Measurements from ENCODE around the gene NSMF. TPM values are rescaled to one million over a fixed set of nuclear protein-coding genes. Genes with fewer than 3 reads are reported as not detected.

The NSMF gene
- total RNA-seq, 2 experiments from 2014 or later = 62.9 to 63.3 TPM

DNA sequence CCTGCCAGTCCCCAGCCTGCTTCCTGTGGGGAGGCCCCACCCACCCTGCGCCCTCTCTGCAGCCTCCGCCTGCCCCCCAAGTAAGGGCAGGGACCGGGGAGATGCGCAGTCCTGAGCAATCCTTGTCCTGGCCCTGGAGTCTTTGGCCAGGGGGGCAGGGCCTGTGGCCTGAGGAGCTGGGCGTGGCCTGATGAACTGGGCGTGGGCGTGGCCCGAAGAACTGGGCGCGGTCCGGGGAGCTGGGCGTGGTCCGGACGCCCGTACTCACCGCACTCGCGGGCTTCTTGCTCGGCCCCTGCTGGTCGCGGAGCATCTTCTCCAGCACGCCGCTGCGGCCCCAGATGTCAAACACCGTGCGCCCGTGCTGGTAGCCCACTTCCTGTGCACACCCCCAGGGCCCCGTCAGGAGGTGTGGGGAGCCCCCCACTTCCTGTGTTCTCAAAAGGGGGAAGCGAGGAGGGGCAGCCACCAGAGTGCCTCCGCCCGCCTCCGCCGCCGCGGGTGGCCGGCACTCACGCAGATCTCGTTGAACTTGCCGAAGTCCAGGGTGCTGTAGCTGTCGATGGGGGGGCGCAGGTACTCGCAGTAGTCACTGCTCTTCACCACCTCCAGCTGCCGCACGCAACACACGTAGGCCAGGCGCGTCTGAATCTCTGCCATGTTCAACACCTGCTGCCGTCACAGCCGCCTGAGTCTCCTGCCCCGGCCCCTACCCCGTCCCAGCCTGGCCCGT is 2.7 kb upstream of the NSMF start:
- CTCF ChIA-PET = interaction anchor here (1.3 kb wide), 1 partner anchor 39 kb away, joined by 4 read pairs; the partner anchor contains the start of genes EXD3 and NOXA1
- POLR2A ChIA-PET = interaction anchor here (0.8 to 0.9 kb wide), 2 partner anchors 39 to 221 kb away, joined by 3 read pairs; partner anchors contain the start of genes EXD3, NOXA1 and TUBB4B

DNA sequence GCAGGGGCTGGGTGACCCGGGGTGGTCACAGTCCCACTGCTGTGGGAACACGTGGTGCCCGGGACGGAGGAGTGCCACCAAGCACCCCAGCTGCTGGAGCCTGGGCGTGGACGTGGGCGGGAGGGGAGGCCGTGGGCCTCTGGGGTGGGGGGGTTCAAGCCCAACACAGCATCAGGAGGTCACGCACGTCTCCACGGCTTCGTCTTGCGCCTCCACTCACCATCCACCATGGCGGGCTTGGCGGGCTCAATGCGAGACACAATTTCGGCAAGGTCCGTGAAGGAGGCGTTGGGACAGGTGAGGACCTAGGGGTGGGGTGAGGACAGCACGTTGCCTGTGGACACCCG is 2.2 kb upstream of the NSMF start:
- ChIA-PET CTCF (interaction anchor here (1.3 kb wide), 1 partner anchor 39 kb away, joined by 4 read pairs; the partner anchor contains the start of genes EXD3 and NOXA1), POLR2A (interaction anchor here (0.8 kb wide), 1 partner anchor 38 kb away, joined by 3 read pairs; the partner anchor contains the start of genes EXD3 and NOXA1)

DNA sequence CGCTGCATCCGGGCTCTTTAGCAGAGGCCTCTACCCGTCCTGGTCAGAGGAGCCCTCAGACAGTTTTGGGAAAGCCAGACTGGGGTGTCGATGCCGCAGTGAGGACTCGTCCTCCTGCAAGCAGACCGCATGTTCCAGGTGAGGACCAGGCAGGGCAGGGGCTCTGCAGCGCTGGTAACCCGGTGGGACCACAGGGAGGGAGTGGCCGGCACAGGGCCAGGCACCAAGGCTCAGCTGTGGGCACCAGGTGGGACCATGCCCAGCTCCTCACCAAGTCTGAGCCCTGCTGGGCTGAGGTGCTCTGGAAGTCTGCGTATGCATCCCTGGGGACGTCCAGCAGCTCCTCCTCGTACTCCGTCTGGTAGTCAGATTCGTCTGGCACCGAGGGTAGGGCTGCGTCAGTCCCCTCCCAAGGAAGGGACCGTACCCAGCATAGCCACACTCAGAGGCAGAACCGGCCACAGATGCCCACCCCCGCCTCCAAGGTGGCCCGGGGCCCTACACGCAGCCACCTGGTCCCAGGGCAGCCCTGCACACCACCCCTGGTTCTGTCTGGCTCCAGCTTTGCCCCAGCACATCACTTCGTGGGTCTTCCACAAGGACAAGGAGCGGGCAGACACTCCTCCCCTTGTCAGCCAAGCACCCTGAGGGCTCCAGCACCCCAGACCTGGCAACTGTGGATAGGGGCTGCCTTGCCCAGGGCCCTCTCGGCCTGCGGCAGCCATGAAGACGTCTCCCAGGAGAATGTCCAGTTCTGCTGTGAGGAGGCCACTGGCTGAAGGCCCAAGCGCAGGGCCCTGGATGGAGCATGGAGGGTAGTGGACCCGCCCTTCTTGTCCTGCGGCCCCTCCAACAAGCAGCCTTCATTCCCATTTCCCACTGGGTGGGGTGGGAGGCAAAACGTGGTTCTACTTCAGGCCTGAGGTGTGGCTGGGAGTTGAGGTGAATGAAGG is 1.5 kb upstream of the NSMF start:
- POLR2A ChIA-PET = no interaction called here
- CTCF ChIA-PET = interaction anchor here (0.8 kb wide), 1 partner anchor 38 kb away, joined by 5 read pairs; the partner anchor contains the start of genes EXD3 and NOXA1

DNA sequence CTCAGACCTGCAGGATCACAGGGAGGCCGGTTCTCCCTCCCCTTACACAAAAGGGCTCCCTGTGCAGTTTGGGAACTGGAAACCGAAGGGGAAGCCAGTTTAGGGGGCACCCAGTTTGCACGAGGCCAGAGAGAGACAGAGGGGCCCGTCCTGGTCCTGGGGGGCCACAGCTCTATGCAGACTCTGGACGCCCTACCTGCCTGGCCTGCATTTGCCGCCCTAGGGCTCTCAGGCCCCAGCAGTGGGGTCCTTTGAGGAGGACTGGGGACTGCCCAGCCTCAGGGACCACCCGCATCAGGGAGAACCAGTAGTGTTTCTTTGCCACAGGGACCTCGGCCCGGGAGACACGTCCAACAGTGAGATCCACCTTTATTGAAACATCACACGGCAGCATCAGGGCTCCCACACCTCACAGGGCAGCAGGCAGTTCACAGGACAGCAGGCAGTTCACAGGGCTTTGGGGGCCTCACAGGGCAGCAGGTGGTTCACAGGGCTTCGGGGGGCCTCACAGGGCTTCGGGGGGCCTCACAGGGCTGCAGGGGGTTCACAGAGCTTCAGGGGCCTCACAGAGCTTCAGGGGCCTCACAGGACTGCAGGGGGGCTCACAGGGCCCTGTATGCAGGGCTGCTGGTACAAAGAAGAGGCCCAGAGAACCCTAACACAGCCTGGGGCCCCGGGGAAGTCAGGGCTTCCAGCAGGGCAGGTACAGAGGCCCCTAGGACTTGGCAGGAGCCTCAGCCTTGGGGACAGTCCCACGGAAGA is 648 bp upstream of the NSMF start:
- ChIA-PET CTCF (interaction anchor here (0.8 kb wide), 1 partner anchor 37 kb away, joined by 5 read pairs; the partner anchor contains the start of genes EXD3 and NOXA1), POLR2A (interaction anchor here (0.6 to 1.0 kb wide), 2 partner anchors 11 to 37 kb away, joined by 3 to 7 read pairs; partner anchors contain the start of genes EXD3 and NOXA1)

DNA sequence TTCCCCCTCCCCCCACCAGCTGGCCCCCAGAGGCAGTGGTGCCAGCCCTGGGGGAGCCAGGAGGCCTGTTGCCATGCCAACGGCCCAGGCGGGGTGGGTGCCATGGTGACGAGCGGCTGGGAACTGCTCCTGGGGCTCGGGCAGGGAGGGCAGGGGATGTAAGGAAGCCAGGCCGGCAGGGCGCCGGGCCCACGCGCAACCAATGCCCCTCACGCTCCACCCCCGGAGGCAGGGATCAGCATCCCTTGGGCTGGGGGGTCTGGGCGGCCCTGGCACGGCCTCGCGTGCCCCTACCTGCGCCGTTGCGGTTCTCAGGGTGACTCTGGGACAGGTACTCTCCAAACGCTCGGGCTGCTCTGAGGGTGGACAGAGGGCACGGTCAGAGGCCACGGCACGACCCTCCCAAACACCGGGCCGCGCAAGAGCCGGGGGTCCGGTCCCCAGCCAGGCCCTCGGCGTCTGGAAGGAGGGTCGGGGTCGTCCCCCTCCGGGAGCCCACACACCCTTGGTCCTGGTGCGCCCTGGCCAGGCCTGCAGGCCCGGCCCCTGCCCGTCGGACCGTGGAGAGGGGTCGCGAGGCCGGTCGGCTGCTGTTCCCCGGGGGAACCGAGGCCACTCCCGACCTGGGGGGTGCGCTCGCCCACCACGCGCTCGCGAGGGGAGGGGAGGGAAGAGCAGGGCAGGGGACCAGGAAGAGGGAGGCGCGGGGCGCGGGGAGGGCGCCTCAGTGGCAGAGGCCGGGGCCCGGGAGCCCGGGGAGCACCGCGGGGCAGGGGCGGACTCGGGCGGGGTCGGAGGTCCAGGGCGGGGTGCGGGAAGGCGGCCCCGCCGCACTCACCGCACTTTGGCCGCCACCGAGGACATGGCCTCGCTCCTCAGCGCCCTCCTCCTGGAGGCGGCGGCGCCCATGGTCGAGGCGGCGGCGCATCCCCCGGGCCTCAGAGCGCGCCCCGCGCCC is 661 bp downstream of the NSMF start:
- POLR2A ChIA-PET = interaction anchor here (1.0 kb wide), 1 partner anchor 35 kb away, joined by 7 read pairs; the partner anchor contains the start of genes EXD3 and NOXA1
- CTCF ChIA-PET = interaction anchor here (0.6 kb wide), 1 partner anchor 43 kb away, joined by 3 read pairs; no protein-coding TSS in a partner anchor

DNA sequence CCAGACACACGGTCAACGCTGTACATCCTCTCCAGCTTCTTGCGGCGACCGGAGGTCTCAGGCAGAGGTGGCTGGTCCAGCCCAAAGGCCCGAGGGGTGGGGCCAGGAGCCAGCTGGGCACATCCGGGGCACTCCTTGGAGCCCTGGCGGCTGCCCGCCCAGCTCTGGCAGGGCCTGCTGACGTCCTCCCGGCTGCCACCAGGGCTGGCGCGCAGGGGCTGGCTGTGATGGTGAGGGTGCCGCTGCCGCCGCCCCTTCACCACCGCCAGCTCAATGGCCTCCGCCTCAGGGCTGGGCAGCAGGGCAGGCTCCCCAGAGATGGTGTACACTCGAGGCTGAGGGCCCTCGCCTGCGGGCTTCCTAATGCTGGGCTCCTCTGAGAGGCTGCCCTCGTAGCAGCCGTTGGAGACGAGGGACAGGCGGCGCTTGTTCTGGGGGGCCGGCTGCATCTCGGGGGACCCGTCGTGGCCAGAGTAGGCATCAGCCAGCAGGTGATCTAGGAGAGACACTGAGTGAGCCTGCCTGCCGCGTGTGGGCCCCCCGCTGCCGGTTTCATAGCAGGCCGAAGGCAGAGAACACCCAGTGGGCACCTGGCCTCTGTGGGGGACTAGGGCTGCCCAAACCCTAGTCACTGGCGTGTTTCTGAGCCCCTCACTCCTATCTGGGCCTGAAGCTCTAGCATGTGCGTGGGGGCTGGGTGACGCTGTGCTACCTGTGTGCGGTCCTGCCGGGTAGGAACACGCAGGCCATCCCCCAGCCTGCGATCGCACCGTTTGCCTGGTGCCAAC is 1.5 kb downstream of the NSMF start:
- ChIA-PET POLR2A (no interaction called here), CTCF (interaction anchor here (0.6 to 2.7 kb wide), 2 partner anchors 35 to 44 kb away, joined by 3 to 9 read pairs; partner anchors contain the start of genes EXD3 and NOXA1)

DNA sequence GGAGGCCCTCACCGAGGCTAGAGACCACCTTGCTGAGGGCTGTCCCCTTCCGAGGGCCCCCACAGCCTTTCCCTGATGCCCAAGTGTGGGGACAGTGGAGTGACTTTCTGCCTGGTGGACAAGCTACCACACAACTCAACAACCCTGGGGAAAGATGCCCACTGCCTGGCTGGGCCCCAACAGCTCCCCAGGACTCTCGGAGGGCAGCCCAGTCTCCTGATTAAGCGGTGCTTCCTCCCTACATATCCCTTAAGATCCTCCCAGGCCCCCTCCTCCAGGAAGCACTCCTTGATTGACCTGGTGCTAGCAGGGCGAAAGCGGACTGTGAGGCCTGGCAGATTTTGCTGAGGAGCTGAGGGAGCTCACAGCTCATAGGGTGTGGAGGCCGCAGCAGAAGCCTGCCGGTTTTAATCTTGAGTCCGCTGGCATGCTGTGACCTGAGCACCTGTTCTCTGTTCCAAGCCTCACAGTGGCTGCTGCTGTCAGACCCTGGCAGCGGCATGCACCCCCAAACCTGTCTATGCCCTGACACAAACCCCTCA is 2.2 kb downstream of the NSMF start:
- CTCF ChIA-PET = interaction anchor here (2.7 kb wide), 1 partner anchor 34 kb away, joined by 9 read pairs; the partner anchor contains the start of genes EXD3 and NOXA1
- POLR2A ChIA-PET = no interaction called here

DNA sequence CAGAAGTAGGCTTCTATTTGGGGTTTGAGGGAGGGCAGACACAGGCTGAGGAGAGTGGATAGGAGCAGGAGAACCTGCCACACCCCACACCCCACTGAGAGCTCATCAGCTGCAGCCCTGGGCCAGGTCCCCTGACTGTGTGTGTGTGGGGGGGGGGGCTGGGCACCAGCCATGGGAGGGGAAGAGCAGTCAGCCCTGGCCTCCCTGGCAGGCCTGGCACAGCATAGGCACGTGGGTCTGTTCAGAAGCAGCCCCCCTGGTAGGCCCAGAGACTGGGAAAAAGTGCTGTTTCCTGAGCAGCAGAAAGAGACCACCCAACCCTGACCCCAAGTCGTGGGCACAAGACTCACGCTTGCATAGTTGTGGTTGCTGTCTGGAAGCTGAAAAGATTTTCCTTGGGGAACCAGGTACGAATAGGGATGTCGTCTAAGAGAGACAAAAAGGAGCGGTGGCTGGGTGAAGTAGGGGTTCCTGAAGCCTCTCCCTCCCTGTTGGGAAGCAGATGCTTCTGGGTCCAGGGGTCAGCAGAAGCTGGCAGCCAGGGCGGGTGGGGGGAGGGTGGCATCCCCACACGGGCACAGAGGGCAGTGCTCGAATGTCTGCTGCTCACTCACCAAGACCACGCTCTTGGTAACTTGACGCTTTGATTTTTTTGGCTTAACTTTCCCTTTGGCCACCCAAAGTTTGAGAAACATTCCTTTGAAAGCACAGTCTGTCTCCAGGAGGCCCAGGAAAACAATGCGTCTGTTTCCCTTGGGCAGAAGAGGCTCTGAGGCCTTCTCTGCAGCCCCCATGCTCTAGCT is 2.9 kb downstream of the NSMF start:
- ChIA-PET CTCF (interaction anchor here (1.2 to 2.7 kb wide), 2 partner anchors 11 to 34 kb away, joined by 3 to 9 read pairs; partner anchors contain the start of genes EXD3 and NOXA1), POLR2A (no interaction called here)

DNA sequence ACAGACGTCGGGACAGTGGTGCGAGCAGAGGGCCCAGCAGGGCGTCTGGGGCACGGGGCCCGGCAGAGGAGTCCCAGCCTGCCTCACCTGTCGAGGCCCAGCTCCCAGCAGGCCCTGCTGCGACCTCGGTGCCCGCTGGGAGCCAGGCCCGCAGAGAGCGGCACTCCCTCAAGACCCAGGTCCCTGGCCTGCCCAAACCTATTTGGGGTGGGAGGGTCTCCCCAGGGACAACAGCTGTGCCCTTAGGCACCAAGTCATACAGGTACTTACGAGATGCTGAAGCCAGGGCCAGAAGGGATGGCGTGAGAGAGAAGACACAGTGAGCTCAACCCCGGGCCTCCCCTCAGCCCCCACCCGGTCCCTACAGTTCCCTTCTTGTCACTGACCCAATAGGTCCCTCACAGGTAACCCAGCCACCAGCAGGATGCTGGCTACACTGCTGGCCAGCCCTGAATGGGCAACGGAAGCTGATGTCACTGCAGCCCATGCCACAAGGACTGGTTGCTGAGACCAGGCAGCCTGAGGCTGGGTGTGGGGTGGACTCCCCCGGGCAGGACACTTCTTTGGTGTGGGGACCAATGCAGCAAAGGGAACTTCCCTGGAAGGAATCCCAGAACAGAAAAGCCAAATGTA is 3.7 kb downstream of the NSMF start:
- ChIA-PET CTCF (interaction anchor here (1.2 to 2.7 kb wide), 2 partner anchors 10 to 33 kb away, joined by 3 to 9 read pairs; partner anchors contain the start of genes EXD3 and NOXA1), POLR2A (no interaction called here)

DNA sequence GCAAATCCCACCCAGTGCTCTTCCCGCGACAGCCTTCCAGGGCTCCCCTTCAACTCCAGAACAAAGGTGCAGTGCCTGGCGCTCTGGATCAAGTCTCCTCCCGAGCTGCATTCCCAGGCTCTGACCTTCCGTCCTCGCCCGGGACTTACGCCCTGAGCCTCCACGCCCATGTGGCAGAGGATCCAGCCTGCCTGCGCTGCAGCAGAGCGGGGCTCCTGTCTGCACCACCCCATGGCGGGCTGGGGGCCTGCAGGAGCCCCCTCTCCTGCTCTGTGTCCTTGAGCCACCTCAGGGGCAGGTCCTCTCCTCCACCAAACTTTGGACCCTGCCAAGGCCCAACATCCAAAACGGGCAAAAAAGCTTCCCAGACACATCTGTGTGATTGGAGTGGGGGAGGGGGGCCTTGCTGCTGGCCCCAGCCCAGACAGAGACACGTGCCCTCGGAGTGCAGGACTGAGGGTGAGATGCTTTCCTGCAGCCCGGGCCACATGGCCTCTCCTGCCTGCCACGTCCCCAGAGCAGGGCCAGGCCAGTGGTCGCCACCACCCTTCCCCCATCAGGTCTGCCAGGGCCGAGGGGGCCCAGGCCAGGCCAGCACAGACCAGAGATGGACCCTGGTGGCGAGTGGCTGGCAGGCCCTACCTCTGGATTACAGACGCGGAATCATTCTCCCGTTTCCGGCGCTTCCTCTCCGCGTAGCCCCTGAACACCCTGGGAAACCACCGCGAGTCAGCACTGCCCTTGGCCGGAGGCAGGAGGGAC is 4.4 kb downstream of the NSMF start:
- CTCF ChIA-PET = interaction anchor here (1.2 to 2.7 kb wide), 2 partner anchors 9 to 32 kb away, joined by 3 to 9 read pairs; partner anchors contain the start of genes EXD3 and NOXA1
- POLR2A ChIA-PET = no interaction called here

DNA sequence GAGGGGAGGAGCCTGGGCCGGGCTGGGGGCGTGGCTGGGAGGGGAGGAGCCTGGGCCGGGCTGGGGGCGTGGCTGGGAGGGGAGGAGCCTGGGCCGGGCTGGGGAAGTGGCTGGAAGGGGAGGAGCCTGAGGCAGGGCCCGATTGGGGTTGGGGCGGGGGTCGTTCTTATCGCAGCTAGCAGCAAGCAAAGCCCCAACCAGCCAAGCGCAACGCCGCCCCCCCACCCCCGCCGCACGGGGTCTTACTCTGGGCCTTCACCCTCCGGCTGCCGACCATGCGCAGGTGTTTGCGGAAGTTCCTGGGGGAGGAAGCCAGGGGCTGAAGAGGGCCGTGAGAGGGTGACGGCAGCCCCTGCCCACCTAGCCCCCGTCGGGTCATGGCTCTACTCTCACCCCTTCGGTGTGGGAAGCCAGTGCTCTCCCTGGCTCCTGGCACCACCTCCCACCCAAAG is 5.0 kb downstream of the NSMF start:
- ChIA-PET POLR2A (no interaction called here), CTCF (no interaction called here)

DNA sequence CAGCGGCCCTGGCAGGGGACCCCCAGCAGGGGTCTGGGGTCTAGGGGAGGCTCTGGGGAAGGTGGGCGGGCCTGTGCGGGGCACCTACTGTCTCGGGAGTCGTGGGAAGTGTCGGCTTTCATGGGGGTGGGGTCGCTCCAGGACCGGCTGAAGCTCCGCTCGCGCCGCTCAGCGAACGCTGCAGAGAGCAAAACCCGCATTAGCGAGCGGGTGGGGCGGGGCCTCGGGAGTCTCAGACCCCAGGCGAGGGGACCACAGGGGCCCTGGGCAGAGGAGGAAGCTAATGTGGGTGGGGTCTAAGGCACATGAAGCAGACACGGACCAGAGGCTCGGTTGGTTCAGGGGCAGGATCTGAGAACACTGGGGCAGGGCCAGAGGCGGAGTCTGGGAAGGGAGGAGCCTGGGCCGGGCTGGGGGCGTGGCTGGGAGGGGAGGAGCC is 5.5 kb downstream of the NSMF start:
- CTCF ChIA-PET = interaction anchor here (0.6 to 1.2 kb wide), 2 partner anchors 11 to 31 kb away, joined by 4 to 5 read pairs; partner anchors contain the start of genes EXD3 and NOXA1
- POLR2A ChIA-PET = no interaction called here

DNA sequence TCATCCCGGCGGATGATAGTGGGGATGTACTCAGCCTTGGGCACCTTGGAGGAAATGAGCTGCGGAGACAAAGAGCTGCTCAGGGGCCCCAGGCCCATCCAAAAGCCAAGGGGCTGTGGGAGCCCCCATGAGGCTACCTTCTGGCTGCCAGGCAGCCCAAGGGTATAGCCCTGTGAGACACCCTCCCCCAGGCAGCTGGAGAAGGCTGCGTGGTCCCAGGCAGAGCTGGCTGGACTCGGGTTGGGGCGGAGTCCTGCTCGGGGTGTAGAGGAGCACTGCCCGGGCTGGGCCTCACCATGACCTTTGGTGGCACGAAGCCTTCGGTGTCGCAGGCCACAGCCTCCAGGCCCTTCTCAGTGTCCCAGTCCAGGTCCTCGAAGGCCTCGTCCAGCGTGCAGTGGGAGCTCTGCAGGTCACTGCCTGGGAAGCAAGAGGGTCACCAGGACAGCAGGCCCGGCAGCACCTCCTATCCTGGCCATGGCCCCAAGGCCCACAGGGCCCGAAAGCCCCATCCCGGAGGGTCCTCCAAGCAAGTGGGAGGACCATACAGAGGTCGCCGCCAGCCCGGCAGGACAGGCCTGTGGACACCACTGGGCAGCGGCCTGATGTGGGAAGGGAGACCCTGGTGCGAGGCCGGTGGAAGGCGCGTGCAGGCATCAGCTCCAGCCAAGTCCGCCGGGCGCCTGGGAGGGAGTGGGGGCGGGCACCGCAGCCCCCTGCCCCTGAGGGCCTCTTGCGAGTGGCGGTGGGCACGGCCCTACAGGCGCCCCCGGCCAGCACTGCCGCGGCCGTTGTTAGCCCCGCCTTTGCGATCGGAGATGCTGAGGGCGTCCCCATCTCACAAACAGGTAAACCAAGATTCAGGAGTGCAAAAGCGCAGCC is 6.1 kb downstream of the NSMF start:
- ChIA-PET POLR2A (no interaction called here), CTCF (interaction anchor here (0.6 to 1.2 kb wide), 2 partner anchors 10 to 30 kb away, joined by 4 to 5 read pairs; partner anchors contain the start of genes EXD3 and NOXA1)
